Suppressor macrophage treated with lipopolysaccharide for 1 hour (primary cell): ENCODE results near the gene SGSM2.

Source experiments
- DNase-seq, 3 donors: peaks; one replicate each; pipeline ENCODE4 v3.0.0-alpha.2; 2020 to 2022

The SGSM2 gene

GRCh38 chr17:2399572-2400473, 62.5 kb downstream of the SGSM2 start:
- peak; percentile 97 to 100 (median 99) for DNase-seq

- DNase-seq: peak; percentile 77 to 89 (median 86)
Observed at GRCh38 chr17:2400474-2400866, 63.2 kb downstream of the SGSM2 start.

- peak; percentile 98 to 99 (median 98) for DNase-seq
Observed at GRCh38 chr17:2400877-2401425, 63.6 kb downstream of the SGSM2 start, which contains the start of gene MNT. Gene MNT (minus strand): TSS chr17:2401060. CDS start chr17:2400712, 348 bp downstream.

- peak; percentile 99 for DNase-seq
Observed at GRCh38 chr17:2401426-2402221, 64.3 kb downstream of the SGSM2 start.

- DNase-seq: no peak
Observed at GRCh38 chr17:2402544-2402943, 65.2 kb downstream of the SGSM2 start.

GRCh38 chr17:2403044-2403443, 65.7 kb downstream of the SGSM2 start:
- no peak for DNase-seq

GRCh38 chr17:2405247-2405926, 68.1 kb downstream of the SGSM2 start:
- DNase-seq: peak; percentile 83 to 93 (median 85)

GRCh38 chr17:2406271-2406902, 69.1 kb downstream of the SGSM2 start:
- DNase-seq: no peak

GRCh38 chr17:2406903-2407790, 69.8 kb downstream of the SGSM2 start:
- DNase-seq: peak; percentile 81 to 90 (median 85)

GRCh38 chr17:2410951-2411350, 73.7 kb downstream of the SGSM2 start:
- DNase-seq: no peak

GRCh38 chr17:2412561-2413021, 75.3 kb downstream of the SGSM2 start:
- no peak for DNase-seq

GRCh38 chr17:2414446-2415064, 77.3 kb downstream of the SGSM2 start:
- DNase-seq: no peak

GRCh38 chr17:2415081-2415480, 77.8 kb downstream of the SGSM2 start:
- no peak for DNase-seq

- peak; percentile 91 to 95 (median 92) for DNase-seq
Observed at GRCh38 chr17:2416010-2416734, 78.9 kb downstream of the SGSM2 start.

- DNase-seq: no peak
Observed at GRCh38 chr17:2418572-2418971, 81.3 kb downstream of the SGSM2 start.

- no peak for DNase-seq
Observed at GRCh38 chr17:2419486-2419885, 82.2 kb downstream of the SGSM2 start.

- no peak for DNase-seq
Observed at GRCh38 chr17:2420176-2420575, 82.9 kb downstream of the SGSM2 start.

GRCh38 chr17:2421315-2422147, 84.2 kb downstream of the SGSM2 start:
- peak in 1 of 3 donors; percentile 14 for DNase-seq

- no peak for DNase-seq
Observed at GRCh38 chr17:2423271-2423670, 86.0 kb downstream of the SGSM2 start.
